Daoy (cell line): Measurements from ENCODE around the gene ARID2. TPM values are rescaled to one million over a fixed set of nuclear protein-coding genes. Genes with fewer than 3 reads are reported as not detected.

Experiments
- DNase-seq: peaks from one replicate; pipeline ENCODE4 v3.0.0-alpha.2; 2015; ENCODE audit warnings: low read depth
- total RNA-seq: library from RNA; depleted of rRNA; stranded (reverse); fragments of >200 nt; shearing (Covaris generic); gene quantifications from 2 replicates; pipeline ENCODE4 v1.2.3, GENCODE V29; 2014

Gene ARID2
- total RNA-seq, 1 experiment from 2014 or later: 12.9 TPM

DNA sequence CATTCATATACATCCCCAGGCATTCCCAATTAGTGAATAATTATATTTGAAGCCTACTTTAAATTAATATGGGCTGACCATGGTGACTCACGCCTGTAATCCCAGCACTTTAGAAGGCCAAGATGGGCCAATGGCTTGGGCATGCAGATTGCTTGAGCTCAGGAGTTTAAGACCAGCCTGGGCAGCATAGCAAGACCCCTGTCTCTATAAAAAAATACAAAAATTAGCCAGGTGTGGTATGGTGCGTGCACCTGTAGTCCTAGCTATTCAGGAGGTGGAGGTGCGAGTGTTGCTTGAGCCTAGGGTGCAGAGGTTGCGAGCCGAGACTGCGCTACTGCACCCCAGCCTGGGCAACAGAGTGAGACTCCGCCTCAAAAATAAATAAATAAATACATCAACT is 7.6 kb upstream of the ARID2 start:
- DNase-seq: no peak

- peak; percentile 33 for DNase-seq
Observed at GRCh38 chr12:45725631-45726602, 3.6 kb upstream of the ARID2 start.

- peak; percentile 54 for DNase-seq
Observed at GRCh38 chr12:45726603-45727300, 2.8 kb upstream of the ARID2 start.

DNA sequence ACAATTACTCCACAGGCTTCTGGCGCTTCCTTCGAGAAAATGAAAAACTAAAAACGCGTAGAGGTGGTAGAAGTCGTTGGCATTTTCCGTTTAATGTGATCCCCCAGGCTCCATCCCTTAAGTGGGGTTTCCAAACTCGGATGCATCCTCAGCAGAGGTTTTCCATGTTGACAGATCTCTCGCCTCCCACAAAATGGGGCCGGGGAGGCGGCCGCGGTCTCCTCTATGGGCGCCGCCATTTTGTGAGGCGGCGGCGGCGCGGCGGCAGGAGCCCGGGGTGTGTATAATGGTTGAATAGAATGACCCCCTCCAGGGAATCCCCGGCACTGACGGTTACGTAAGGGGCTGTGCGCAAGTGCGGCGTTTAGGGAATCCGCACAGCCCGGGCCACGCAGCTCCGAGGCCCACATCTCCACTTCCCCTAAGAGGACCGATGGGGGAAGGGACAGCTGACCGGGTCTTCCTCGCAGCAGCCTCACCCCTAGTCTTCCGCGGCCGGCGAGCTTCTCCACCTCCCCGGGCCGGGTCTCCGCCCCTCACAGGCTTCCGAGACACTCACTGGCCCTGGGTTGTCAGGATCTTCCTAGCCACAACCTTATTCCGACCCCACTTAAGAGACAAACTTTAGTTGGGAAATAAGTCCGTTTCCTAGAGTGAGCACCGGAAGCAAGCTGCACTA is 2.1 kb upstream of the ARID2 start:
- DNase-seq: peak; percentile 98

DNA sequence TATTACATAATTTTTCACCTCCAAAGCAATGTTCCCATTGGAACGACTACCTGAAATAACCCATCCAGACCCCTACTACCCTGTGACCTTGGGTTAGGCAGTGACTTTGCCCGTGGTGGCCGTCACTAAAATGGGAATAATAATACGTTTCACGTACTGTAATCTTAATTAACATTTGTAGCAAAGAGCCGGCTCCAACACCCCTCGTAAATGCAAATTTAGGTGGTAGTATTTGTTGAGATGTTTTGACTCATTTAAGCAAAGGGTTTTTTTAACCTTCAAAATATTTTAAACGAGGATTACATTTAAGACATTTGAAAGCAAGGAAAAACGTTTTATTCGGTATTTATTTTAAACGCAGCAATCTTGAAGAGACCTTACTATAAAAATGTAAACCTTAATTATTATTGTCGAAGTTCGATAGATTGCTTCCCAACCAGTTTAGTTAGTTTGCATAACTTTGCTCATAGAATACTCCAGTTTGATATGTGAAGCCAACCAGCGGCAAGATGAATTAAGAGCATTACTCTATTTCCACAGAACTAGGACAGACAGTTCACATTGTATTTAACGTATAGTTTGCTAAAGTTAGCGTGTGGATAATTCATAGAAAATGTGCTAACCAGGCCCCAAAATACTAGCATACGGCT is 1.4 kb upstream of the ARID2 start:
- DNase-seq: no peak

GRCh38 chr12:45728630-45729232 is 775 bp upstream of the ARID2 start:
- DNase-seq: peak; percentile 98

DNA sequence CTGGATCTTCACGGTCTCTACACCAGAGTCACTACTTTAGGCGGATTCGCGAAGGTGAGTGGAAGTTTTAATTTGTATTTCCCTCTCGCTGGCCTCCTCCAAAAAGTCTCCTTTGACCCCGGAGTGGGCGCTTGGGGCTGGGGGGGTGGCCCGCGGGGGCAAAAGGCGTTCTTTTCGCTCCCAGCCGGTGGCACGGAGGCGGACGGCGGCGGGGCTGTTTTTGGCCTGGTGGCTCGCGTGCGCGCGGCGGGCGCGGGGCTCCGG is 510 bp downstream of the ARID2 start:
- DNase-seq: no peak

DNA sequence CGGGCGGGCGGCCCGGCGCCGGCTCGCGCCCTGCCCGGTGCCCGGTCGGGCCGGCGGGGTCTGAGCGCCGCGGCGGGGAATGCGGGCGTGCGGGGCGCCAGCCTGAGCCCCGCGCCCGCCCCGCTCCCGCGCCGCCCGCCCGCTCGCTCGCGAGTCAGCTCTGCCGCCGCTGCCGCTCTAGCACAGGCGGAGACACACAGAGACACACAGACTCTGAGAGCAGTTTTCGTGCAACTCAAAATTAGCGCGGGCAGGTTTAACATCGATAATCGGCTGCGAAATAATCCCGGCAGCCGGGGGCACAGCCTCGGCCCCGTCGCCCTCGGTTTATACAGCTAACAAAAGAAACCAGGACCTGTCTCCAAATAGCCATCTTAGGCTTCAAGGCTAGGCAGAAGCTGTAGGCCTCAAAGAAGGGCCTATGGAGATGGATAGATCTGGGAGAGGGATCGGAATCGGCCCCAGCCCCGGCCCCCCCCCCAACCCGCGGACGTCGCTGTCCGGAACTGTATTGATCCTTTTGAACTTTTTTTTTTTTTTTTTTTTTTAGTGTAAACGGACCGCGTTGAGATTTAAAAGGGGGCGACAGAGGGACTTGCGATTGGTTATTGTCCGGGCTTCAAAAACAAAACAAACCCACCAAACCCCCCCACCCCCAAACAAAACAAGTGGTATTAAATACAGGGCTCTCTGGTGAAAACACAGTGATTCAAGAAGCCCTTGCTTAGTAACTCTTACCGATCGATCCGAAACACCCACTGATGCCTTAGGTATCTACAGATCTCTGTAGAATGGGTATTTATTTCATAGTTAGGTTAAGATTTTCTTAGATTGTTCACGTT is 1.1 kb downstream of the ARID2 start:
- peak; percentile 57 for DNase-seq

DNA sequence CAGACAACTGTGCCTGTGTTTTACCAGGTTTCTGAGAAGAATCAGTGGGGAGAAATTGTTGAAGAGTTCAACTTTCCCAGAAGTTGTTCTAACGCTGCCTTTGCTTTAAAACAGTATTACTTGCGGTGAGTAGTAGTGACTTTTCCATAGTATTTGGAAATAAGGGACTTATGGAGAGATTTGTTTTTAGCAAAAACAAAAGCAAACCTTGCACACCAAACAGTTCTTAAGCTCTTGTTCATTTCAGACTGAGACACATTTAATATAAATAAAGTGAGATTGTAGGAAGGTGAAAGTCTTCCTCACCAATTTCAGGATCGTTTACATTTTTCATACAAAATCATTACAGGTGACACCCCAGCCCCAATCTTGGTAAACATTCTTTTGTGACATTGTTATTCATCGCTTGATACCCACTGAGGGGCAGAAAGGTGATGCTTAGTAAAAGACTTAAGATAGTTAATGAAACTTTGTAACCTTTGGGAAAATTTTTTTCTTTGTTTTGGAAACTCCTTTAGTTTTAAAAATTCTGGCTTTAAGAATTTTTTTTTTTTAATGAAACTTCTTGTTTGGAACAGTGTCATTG is 1.8 kb downstream of the ARID2 start:
- DNase-seq: no peak

DNA sequence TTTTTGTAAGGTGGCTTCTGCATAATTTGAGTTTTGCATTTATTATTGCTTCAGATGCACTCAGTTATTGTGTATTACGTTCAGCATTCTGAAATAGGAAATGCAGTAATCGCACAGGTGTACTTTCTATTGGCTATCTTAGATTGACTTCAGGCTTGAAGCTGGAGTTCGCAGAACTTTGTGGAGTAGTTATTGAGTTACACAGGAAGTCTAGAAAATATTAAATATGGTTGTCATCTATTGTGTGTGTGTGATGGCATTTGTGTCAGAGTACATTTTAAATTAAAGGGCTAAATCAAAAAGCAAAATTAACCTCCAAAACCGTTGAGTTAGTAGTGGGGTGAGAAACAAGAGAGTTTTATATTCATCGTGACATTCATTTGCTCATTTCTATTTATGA is 2.7 kb downstream of the ARID2 start:
- DNase-seq: no peak

- DNase-seq: no peak
Observed at GRCh38 chr12:45732936-45733335, 3.4 kb downstream of the ARID2 start.

DNA sequence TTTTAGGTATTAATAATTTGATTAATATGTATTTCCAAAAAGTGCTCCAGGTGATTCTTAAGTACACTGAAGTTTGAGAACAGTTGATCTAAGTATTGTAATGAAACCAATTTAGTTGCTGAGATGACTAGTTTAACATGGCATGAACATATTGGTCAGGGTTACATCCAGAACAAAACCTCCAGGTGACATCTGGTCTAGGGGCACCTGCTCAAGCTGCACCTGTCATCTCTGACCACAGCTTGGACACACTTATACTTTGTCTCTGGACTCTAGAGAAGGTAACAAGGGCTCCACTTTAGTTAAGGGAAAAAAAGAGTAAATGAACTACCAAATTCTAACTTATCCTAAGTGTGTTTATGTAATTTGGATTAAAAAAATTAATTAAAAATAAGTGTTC is 8.1 kb downstream of the ARID2 start:
- DNase-seq: no peak

DNA sequence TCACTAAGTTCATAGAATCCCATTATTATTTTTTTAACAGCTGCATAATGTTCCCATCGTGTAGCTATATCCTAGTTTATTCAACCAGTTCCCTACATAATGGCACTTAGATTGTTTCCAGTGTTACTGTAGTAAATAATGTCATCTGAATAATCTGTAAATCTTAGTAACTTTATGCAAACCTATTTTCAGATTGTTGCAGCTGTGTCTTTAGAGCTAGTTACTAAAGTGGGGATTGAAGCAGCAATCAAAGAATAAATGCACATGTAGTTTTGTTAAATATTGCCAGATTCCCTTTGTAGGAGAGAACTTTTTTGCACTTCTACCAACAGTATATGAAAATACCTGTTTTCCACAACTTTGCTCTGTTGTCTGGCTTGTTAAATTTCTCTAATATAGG is 13.1 kb downstream of the ARID2 start:
- DNase-seq: no peak

DNA sequence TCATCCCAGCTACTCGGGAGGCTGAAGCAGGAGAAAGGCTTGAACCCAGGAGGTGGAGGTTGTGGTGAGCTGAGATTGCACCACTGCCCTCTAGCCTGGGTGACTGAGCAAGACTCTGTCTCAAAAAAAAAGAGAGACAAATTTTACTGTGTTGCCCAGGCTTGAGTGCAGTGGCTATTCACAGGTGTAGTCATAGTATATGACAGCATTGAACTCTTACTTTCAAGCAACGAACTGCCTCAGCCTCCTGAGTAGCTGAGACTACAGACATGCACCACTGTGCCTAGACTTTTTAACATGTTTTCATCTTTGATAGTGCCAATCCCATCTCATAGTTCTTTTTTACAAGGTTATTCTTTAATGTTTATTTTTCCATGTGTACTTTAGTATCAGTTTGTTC is 13.7 kb downstream of the ARID2 start:
- no peak for DNase-seq

- no peak for DNase-seq
Observed at GRCh38 chr12:45745861-45746277, 16.4 kb downstream of the ARID2 start.

DNA sequence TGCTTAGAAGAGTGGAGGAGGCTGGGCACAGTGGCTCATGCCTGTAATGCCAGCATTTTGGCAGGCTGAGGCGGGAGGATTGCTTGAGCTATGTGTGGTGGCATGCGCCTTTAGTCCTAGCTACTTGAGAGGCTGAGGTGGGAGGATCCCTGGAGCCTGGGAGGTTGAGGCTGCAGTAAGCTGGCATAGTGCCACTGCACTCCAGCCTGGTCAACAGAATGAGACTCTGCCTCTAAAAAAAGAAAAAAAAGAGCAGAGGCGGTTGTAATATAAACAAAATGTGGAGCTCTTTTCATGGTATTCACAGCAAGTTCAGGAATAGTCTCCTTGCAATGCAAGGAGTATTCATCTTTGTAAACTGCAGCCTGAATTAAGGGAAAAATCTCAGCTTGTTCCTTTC is 27.2 kb downstream of the ARID2 start:
- DNase-seq: no peak

- DNase-seq: no peak
Observed at GRCh38 chr12:45757172-45757571, 27.7 kb downstream of the ARID2 start.

- no peak for DNase-seq
Observed at GRCh38 chr12:45760333-45760732, 30.8 kb downstream of the ARID2 start.

DNA sequence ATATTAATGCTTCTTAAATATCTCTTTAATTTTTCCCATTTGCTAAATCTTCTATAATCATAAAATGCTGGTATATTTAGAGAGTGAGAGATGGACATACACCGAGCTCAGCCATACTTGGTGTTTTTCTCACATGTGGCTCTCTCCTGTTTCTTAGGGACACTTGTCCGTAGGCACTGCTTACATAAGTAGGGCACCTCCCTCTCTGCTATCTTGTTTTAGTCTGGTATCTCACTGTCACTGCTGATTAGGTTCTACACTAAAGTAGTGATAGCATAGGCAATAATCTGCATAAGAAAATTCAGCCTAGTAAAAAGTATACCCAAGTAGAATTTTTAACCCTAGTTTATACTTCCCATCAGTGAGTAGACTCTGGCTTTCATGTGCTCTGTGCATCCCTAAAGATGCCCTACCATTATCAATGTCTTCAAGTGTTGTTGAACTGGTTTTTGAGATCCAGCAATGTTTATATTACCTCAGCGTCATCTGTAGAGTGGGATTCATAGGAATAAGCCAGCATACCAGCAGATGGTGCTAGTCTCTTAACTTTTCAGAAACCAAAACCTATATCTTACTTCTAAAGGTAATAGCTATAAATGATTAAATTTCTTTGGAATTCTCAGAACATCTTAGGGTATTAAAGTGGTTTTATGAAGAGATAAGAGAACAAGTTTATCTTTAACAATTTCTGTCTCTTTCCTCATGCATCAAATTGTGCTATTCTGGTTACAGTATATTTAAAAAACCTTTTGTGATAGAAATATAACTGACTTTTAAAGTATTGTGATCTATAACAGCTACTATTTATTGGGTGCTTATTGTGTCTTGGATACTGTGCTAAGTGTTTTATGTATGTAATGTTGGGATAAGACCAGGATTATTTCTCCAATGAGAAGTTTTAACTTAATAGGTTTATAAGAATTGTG is 32.9 kb downstream of the ARID2 start:
- DNase-seq: peak; percentile 13
